ENCODE measurements around the gene SCARF1. TPM values are rescaled to one million over a fixed set of nuclear protein-coding genes. Genes with fewer than 3 reads are reported as not detected.
A peak's percentile ranks its signal among the peaks of the same experiment; 100 is the strongest.

SCARF1 gene
- total RNA-seq, 1 donor from 2014 or later = 289 TPM

DNA sequence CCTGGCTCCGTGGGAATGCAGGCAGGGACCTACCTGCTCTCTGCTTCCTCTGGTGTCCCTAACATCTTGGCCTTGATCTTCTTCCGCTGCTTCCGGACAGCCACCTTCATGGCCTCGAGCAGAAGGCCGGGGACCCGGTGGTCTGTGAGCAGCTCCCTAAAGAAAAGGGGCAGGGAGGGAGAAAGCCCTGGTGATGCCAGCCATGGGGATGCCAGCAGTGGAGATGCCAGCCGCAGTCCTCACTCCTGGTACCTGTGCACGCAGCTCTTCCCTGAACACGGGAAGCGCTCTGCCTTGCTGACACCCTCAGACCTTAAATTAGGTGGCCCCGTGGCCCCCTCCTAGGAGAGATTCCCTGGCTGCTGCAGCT lies 2.3 kb upstream of the SCARF1 start:
- Mint-ChIP-seq H3K27ac (ENCODE audit: unreplicated experiment) (no peak overlapping the region), H3K27me3 (ENCODE audit: unreplicated experiment) (peaks cover 16% of the 10 kb centered on the region), H3K36me3 (ENCODE audit: low read depth, unreplicated experiment) (peaks cover 16% of the 10 kb centered on the region), H3K9me3 (ENCODE audit: unreplicated experiment) (no peaks in the 10 kb centered on the region), H3K4me1 (ENCODE audit: unreplicated experiment) (peaks cover 34% of the 10 kb centered on the region), H3K4me3 (ENCODE audit: unreplicated experiment) (peak overlapping the region; percentile 15)
- TF ChIP-seq, protein P1, sequence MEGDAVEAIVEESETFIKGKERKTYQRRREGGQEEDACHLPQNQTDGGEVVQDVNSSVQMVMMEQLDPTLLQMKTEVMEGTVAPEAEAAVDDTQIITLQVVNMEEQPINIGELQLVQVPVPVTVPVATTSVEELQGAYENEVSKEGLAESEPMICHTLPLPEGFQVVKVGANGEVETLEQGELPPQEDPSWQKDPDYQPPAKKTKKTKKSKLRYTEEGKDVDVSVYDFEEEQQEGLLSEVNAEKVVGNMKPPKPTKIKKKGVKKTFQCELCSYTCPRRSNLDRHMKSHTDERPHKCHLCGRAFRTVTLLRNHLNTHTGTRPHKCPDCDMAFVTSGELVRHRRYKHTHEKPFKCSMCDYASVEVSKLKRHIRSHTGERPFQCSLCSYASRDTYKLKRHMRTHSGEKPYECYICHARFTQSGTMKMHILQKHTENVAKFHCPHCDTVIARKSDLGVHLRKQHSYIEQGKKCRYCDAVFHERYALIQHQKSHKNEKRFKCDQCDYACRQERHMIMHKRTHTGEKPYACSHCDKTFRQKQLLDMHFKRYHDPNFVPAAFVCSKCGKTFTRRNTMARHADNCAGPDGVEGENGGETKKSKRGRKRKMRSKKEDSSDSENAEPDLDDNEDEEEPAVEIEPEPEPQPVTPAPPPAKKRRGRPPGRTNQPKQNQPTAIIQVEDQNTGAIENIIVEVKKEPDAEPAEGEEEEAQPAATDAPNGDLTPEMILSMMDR (IDR thresholded peaks at IDR 0.05; ENCODE audit: unreplicated experiment) = no peak
- no peak for DNase-seq (ENCODE audit: low spot score)

- TF ChIP-seq, protein P1 (IDR thresholded peaks at IDR 0.05; ENCODE audit: unreplicated experiment) = no peak
- peak overlapping the region; percentile 93 for H3K27ac Mint-ChIP-seq (ENCODE audit: unreplicated experiment)
- H3K36me3 Mint-ChIP-seq (ENCODE audit: low read depth, unreplicated experiment) = peaks cover 17% of the 10 kb centered on the region
- peaks cover 40% of the 10 kb centered on the region for H3K4me1 Mint-ChIP-seq (ENCODE audit: unreplicated experiment)
- H3K9me3 Mint-ChIP-seq (ENCODE audit: unreplicated experiment) = no peaks in the 10 kb centered on the region
- DNase-seq (ENCODE audit: low spot score) = no peak
- peak overlapping the region; percentile 94 for H3K4me3 Mint-ChIP-seq (ENCODE audit: unreplicated experiment)
- H3K27me3 Mint-ChIP-seq (ENCODE audit: unreplicated experiment) = peaks cover 20% of the 10 kb centered on the region
These were observed 805 bp upstream of the SCARF1 start for GRCh38 chr17:1646199-1646875.

GRCh38 chr17:1644493-1645206 lies 882 bp downstream of the SCARF1 start:
- TF ChIP-seq, protein P1 (IDR thresholded peaks at IDR 0.05; ENCODE audit: unreplicated experiment) = no peak
- no peaks in the 10 kb centered on the region for H3K9me3 Mint-ChIP-seq (ENCODE audit: unreplicated experiment)
- H3K4me3 Mint-ChIP-seq (ENCODE audit: unreplicated experiment) = peak overlapping the region; percentile 94
- H3K36me3 Mint-ChIP-seq (ENCODE audit: low read depth, unreplicated experiment) = peaks cover 23% of the 10 kb centered on the region
- DNase-seq (ENCODE audit: low spot score) = no peak
- peaks cover 47% of the 10 kb centered on the region for H3K4me1 Mint-ChIP-seq (ENCODE audit: unreplicated experiment)
- H3K27ac Mint-ChIP-seq (ENCODE audit: unreplicated experiment) = peak overlapping the region; percentile 93
- H3K27me3 Mint-ChIP-seq (ENCODE audit: unreplicated experiment) = peaks cover 24% of the 10 kb centered on the region

- peak overlapping the region; percentile 94 for H3K4me3 Mint-ChIP-seq (ENCODE audit: unreplicated experiment)
- TF ChIP-seq, protein P1 (IDR thresholded peaks at IDR 0.05; ENCODE audit: unreplicated experiment) = no peak
- DNase-seq (ENCODE audit: low spot score) = no peak
- peak overlapping the region; percentile 93 for H3K27ac Mint-ChIP-seq (ENCODE audit: unreplicated experiment)
- H3K4me1 Mint-ChIP-seq (ENCODE audit: unreplicated experiment) = peaks cover 48% of the 10 kb centered on the region
- H3K36me3 Mint-ChIP-seq (ENCODE audit: low read depth, unreplicated experiment) = peaks cover 23% of the 10 kb centered on the region
- peaks cover 24% of the 10 kb centered on the region for H3K27me3 Mint-ChIP-seq (ENCODE audit: unreplicated experiment)
- H3K9me3 Mint-ChIP-seq (ENCODE audit: unreplicated experiment) = no peaks in the 10 kb centered on the region
These were observed 1.5 kb downstream of the SCARF1 start for GRCh38 chr17:1643999-1644492.
